Glutamatergic neuron (in vitro differentiated cells): ENCODE data around the gene NR1I2. TPM values are rescaled to one million over a fixed set of nuclear protein-coding genes. Genes with fewer than 3 reads are reported as not detected.

Source experiments
- DNase-seq: peaks from one replicate; pipeline ENCODE4 v3.0.0; 2022
- H3K27ac Mint-ChIP-seq: one replicate; pipeline ENCODE4 v1.8.0; 2020; ENCODE audit warnings: mild to moderate bottlenecking, mixed read lengths, inconsistent platforms; ENCODE audit not compliant: unreplicated experiment
- H3K27me3 Mint-ChIP-seq: one replicate; pipeline ENCODE4 v1.8.0; 2020; ENCODE audit warnings: mild to moderate bottlenecking, moderate library complexity, mixed read lengths, inconsistent platforms; ENCODE audit not compliant: unreplicated experiment
- H3K36me3 Mint-ChIP-seq: one replicate; pipeline ENCODE4 v1.8.0; 2020; ENCODE audit warnings: mild to moderate bottlenecking, mixed read lengths, inconsistent platforms; ENCODE audit not compliant: unreplicated experiment
- H3K4me1 Mint-ChIP-seq: one replicate; pipeline ENCODE4 v1.8.0; 2020; ENCODE audit warnings: mild to moderate bottlenecking, low read depth, mixed read lengths, inconsistent platforms; ENCODE audit not compliant: unreplicated experiment
- H3K4me3 Mint-ChIP-seq: one replicate; pipeline ENCODE4 v1.8.0; 2020; ENCODE audit warnings: mild to moderate bottlenecking, mixed read lengths, inconsistent platforms; ENCODE audit not compliant: unreplicated experiment
- H3K9me3 Mint-ChIP-seq: one replicate; pipeline ENCODE4 v1.8.0; 2020; ENCODE audit warnings: mild to moderate bottlenecking, moderate library complexity, mixed read lengths, inconsistent platforms; ENCODE audit not compliant: unreplicated experiment
- total RNA-seq: library from RNA; stranded (reverse); fragmentation: NEBNext Ultra II Directional; extraction: Animal tissue kit (Norgen Biotek cat#: 25700); gene quantifications from one replicate; pipeline ENCODE4 v1.2.1, GENCODE V29; 2021; ENCODE audit not compliant: unreplicated experiment
- TF ChIP-seq, protein P1 (sequence below): fragments of 200-600 bp; sonication (generic); IDR thresholded peaks from one replicate; pipeline ENCODE4 v1.5.0; 2021; ENCODE audit not compliant: partially characterized antibody, unreplicated experiment

NR1I2 gene
- total RNA-seq, 1 donor from 2014 or later: not detected

DNA sequence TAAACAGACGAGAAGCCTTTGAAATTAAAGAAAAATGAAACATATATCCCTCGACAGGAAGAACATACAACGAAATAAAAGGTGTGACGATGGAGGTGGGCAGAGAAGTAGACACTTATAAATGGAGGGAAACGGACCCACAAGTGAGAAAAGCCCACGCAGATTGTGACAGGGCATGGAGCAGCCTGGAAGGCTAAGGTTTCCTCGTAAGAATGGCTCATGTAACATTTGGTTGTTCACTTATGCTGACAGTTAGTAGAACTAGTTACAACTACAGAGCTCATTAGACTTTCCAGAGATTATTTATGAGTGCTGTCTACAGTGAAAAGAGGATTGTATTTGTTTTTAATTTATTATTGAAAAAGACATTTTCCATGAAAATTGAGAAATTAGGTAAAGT lies 82.6 kb downstream of the NR1I2 start:
- H3K4me3 Mint-ChIP-seq: no peak overlapping the region
- peaks cover 5% of the 10 kb centered on the region for H3K27me3 Mint-ChIP-seq
- no peak for DNase-seq
- H3K36me3 Mint-ChIP-seq: peaks cover 9% of the 10 kb centered on the region
- TF ChIP-seq, protein P1, sequence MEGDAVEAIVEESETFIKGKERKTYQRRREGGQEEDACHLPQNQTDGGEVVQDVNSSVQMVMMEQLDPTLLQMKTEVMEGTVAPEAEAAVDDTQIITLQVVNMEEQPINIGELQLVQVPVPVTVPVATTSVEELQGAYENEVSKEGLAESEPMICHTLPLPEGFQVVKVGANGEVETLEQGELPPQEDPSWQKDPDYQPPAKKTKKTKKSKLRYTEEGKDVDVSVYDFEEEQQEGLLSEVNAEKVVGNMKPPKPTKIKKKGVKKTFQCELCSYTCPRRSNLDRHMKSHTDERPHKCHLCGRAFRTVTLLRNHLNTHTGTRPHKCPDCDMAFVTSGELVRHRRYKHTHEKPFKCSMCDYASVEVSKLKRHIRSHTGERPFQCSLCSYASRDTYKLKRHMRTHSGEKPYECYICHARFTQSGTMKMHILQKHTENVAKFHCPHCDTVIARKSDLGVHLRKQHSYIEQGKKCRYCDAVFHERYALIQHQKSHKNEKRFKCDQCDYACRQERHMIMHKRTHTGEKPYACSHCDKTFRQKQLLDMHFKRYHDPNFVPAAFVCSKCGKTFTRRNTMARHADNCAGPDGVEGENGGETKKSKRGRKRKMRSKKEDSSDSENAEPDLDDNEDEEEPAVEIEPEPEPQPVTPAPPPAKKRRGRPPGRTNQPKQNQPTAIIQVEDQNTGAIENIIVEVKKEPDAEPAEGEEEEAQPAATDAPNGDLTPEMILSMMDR: no peak
- no peaks in the 10 kb centered on the region for H3K4me1 Mint-ChIP-seq
- H3K9me3 Mint-ChIP-seq: no peaks in the 10 kb centered on the region
- H3K27ac Mint-ChIP-seq: no peak overlapping the region

Other genes starting within 250 kb of the NR1I2 start
- gene CD80, start 222.5 kb upstream of the NR1I2 start, total RNA-seq: not detected
- 1.1 TPM for gene ADPRH, start 202.6 kb upstream of the NR1I2 start, total RNA-seq
- not detected for gene PLA1A, start 184.2 kb upstream of the NR1I2 start, total RNA-seq
- 1.4 TPM for gene POPDC2, start 121.5 kb upstream of the NR1I2 start, total RNA-seq
- gene COX17, start 104.7 kb upstream of the NR1I2 start, total RNA-seq: 38.0 TPM
- 0.59 TPM for gene CFAP91, start 79.1 kb upstream of the NR1I2 start, total RNA-seq